BLaER1 treated with 17β-estradiol and CSF1 and Interleukin-3, amounts not matched to agents 10 nM and 100 nM (cell line): ENCODE measurements around the gene WDR37.
"Not testable (repeated sequence)": the region's sequence is repeated elsewhere in the genome, so short reads cannot be mapped to it uniquely, and the experiment has no call there.

Source experiments
- H3K27ac ChIP-seq, 11 experiments: shearing (Covaris generic); formaldehyde crosslinking; 2 replicates each; pipeline ENCODE4 v1.8.1; 2022
- H3K27me3 ChIP-seq, 11 experiments: shearing (Covaris generic); formaldehyde crosslinking; 2 replicates each; pipeline ENCODE4 v1.8.1; 2022
- H3K36me3 ChIP-seq, 11 experiments: shearing (Covaris generic); formaldehyde crosslinking; 2 replicates each; pipeline ENCODE4 v1.8.1; 2022
- H3K4me1 ChIP-seq, 10 experiments: shearing (Covaris generic); formaldehyde crosslinking; 2 replicates each; pipeline ENCODE4 v1.8.1; 2022
- H3K4me2 ChIP-seq, 11 experiments: shearing (Covaris generic); formaldehyde crosslinking; 2 replicates each; pipeline ENCODE4 v1.8.1; 2022
- H3K4me3 ChIP-seq, 10 experiments: shearing (Covaris generic); formaldehyde crosslinking; 2 replicates each; pipeline ENCODE4 v1.8.1; 2022
- H3K9ac ChIP-seq, 11 experiments: shearing (Covaris generic); formaldehyde crosslinking; 2 replicates each; pipeline ENCODE4 v1.8.1; 2022
- H3K9me3 ChIP-seq, 11 experiments: shearing (Covaris generic); formaldehyde crosslinking; replicated peaks in 1 of 11; 2 replicates each; pipeline ENCODE4 v1.8.1; 2022
- H4K20me1 ChIP-seq, 11 experiments: shearing (Covaris generic); formaldehyde crosslinking; 2 replicates each; pipeline ENCODE4 v1.8.1; 2022
- Cebpa-rat ChIP-seq, 11 experiments: shearing (Covaris generic); IDR thresholded peaks; 2 replicates each; pipeline ENCODE4 v1.8.1; 2022

WDR37 gene

DNA sequence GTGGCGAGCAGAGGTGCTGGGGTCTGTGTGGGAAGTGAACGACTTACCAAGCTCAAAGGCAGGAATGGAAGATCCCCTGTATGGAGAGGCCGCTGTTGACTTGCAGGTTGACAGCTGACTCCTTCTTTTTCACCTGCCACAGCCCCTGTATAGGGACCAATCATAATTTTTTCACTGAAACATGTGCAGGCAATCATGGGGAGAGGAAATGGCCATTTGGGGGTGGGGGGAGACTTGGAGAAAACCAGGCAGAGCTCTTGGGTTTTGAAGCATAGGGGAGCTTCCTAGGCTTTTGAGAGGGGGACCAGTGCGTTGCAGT, 101.4 kb downstream of the WDR37 start:
- no peak for TF ChIP-seq Cebpa-rat (IDR thresholded peaks at IDR 0.05)
- no peak overlapping the region for H3K9ac ChIP-seq
- no peak overlapping the region for H3K4me2 ChIP-seq
- H3K4me3 ChIP-seq = no peak overlapping the region
- no peaks in the 10 kb centered on the region for H3K36me3 ChIP-seq
- no peaks in the 10 kb centered on the region for H3K9me3 ChIP-seq
- no peak overlapping the region for H3K27ac ChIP-seq
- H3K27me3 ChIP-seq = peaks cover 0 to 9% (median 0%) of the 10 kb centered on the region in 11 experiments; a peak in 1 of 22 replicates
- H4K20me1 ChIP-seq = no peaks in the 10 kb centered on the region; a peak in 2 of 22 replicates
- H3K4me1 ChIP-seq = peaks cover 0 to 43% (median 31%) of the 10 kb centered on the region in 10 experiments; a peak in 16 of 20 replicates

DNA sequence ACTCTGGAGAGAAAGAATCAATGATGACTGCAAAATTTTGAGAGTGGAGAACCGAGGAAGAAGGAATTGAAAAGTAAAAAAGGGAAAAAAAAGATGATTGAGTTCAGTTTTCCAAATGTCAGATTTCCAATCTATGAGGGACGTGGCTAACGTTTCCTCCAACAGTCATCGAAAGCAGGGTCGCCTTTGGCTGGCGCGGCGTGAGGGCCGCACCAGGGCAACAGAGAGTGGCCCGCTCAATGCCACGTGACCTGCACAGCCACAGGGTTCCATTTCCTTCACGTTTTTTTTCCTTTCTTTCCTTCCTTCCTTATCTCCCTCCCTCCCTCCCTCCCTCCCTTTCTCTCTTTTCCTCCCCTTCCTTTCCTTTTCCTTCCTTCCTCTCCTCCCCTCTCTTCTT, 101.9 kb downstream of the WDR37 start:
- TF ChIP-seq Cebpa-rat (IDR thresholded peaks at IDR 0.05) = no peak
- no peaks in the 10 kb centered on the region; a peak in 1 of 22 replicates for H3K9me3 ChIP-seq

DNA sequence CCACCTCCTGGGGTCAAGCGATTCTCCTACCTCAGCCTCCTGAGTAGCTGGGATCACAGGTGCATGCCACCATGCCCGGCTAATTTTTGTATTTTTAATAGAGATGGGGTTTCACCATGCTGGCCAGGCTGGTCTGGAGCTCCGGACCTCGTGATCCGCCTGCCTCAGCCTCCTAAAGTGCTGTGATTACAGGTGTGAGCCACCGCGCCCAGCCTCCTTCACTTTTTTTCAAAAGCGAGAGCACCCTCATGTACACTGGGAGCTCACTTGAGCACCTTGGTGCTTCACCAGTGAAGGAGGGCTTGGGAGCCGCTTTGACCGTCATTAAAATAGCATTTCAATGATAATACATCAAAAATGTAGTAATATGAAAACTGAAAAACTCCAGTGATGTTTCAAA, 102.4 kb downstream of the WDR37 start:
- H4K20me1 ChIP-seq, H3K9me3 ChIP-seq, H3K4me3 ChIP-seq, H3K27me3 ChIP-seq, H3K9ac ChIP-seq, H3K27ac ChIP-seq, H3K36me3 ChIP-seq, H3K4me2 ChIP-seq: not testable (repeated sequence)
- H3K4me1 ChIP-seq = peaks cover 0 to 34% (median 22%) of the 10 kb centered on the region in 10 experiments; a peak in 16 of 20 replicates

More for the DNA sequence above, 101.9 kb downstream of the WDR37 start:
- no peaks in the 10 kb centered on the region; a peak in 2 of 22 replicates for H4K20me1 ChIP-seq
- H3K4me1 ChIP-seq = peaks cover 0 to 38% (median 26%) of the 10 kb centered on the region in 10 experiments; a peak in 16 of 20 replicates
- H3K36me3 ChIP-seq = no peaks in the 10 kb centered on the region
- peaks cover 0 to 9% (median 0%) of the 10 kb centered on the region in 11 experiments; a peak in 1 of 22 replicates for H3K27me3 ChIP-seq
- H3K27ac ChIP-seq = no peak overlapping the region
- no peak overlapping the region for H3K4me3 ChIP-seq
- no peak overlapping the region for H3K4me2 ChIP-seq
- H3K9ac ChIP-seq = no peak overlapping the region

DNA sequence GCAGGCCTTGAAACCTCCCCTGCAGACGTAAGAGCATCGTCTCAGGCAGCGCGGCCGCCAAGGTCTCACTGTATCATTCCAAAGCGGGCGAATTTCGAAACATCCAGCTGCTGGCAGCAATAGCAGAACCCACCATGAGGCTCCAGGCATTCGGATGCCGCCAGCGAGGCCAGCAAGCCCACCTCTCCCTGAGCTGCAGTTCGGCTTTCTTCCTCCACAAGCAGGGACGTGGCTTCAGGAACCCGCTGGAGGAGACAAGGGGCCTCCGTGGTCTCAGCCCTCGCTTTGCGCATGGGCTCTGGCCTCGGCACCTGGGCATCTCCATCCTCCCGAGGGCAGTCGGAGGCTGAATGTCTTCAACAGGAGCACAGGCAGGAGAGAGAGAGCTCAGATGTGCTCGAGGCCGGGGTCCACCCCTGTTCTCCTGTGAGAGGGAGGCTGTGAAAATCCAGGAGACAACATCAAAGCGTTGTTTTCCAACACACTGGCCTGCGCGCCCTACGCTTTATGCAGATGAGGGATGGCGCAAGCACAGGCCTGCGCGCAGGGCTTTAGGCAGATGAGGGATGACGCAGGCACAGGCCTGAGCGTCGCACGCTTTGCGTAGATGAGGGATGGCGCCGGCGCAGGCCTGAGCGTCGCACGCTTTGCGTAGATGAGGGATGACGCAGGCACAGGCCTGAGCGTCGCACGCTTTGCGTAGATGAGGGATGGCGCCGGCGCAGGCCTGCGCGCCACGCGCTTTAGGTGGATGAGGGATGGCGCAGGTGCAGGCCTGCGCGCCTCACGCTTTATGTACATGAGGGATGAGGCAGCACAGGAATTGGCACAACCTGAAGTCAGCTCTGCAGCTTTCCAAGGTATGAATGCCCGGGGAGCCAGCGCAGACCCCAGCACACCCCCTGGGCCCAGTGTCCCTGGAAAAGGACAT, 103.2 kb downstream of the WDR37 start:
- H3K27me3 ChIP-seq = peaks cover 0 to 4% (median 0%) of the 10 kb centered on the region in 11 experiments; a peak in 1 of 22 replicates

DNA sequence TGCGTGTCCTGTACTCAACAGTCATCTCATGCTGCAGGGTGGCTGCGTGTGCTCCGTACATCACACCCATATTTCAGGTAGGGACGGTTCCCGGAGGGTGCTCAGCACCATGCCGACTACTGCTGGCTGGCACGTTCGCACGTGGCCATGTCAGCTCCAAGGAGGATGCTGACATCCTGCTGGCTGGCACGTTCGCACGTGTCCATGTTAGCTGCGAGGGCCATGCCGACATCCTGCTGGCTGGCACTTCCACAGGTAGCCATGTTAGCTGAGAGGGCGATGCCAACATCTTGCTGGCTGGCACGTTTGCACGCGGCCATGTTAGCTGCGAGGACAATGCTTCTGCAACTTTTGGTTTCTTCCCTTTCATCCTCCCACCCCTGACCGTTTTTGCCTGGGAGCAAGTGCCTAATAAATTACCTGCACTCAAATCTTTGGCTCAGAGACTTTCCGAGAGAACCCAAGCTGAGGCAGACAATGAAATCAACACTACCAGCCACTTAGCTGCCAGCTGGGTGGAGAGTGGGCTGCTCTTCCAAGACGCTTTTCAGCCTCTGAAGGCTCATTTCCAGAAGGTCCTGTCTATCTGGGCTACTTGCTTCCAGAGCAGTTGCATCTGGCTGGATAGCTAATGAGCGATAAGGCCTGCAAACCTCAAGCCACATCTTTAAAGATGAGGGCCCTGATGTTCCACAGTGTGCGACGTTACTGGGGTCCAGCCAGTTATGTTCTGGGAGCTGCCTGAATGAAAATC, 104.6 kb downstream of the WDR37 start:
- Histone ChIP-seq H3K36me3 (no peaks in the 10 kb centered on the region), H3K4me3 (no peak overlapping the region), H3K27ac (no peak overlapping the region), H3K4me1 (peaks cover 0 to 12% (median 7%) of the 10 kb centered on the region in 10 experiments; a peak in 8 of 20 replicates), H3K27me3 (no peaks in the 10 kb centered on the region), H3K4me2 (no peak overlapping the region; a peak in 1 of 22 replicates), H4K20me1 (no peaks in the 10 kb centered on the region; a peak in 2 of 22 replicates), H3K9ac (no peak overlapping the region), H3K9me3 (no peaks in the 10 kb centered on the region; a peak in 1 of 22 replicates)
- no peak for TF ChIP-seq Cebpa-rat (IDR thresholded peaks at IDR 0.05)

More for the DNA sequence above, 103.2 kb downstream of the WDR37 start:
- Histone ChIP-seq H3K4me1 (peaks cover 0 to 25% (median 14%) of the 10 kb centered on the region in 10 experiments; a peak in 12 of 20 replicates), H4K20me1 (no peaks in the 10 kb centered on the region; a peak in 2 of 22 replicates), H3K4me2 (no peak overlapping the region), H3K4me3 (no peak overlapping the region), H3K9me3 (no peaks in the 10 kb centered on the region; a peak in 1 of 22 replicates), H3K27ac (no peak overlapping the region), H3K9ac (no peak overlapping the region), H3K36me3 (no peaks in the 10 kb centered on the region)
- TF ChIP-seq Cebpa-rat (IDR thresholded peaks at IDR 0.05) = no peak

DNA sequence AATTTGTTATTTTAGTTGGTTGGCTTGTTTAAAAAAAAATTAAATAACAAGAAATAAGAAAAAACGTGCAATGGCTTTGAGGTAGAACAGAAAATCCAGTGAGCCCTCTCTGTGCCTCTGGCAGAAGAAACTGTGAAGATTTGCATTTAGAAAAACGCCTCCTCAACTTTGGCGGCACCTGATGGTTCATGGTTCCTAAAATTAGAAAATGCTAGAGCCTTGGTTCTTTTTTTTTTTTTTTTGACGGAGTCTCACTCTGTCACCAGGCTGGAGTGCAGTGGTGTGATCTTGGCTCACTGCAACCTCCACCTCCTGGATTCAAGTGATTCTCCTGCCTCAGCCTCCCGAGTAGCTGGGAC, 105.1 kb downstream of the WDR37 start:
- H3K9ac ChIP-seq, H3K4me3 ChIP-seq, H3K9me3 ChIP-seq, H3K36me3 ChIP-seq, H3K4me1 ChIP-seq, H3K4me2 ChIP-seq, H4K20me1 ChIP-seq, H3K27ac ChIP-seq, H3K27me3 ChIP-seq: not testable (repeated sequence)

DNA sequence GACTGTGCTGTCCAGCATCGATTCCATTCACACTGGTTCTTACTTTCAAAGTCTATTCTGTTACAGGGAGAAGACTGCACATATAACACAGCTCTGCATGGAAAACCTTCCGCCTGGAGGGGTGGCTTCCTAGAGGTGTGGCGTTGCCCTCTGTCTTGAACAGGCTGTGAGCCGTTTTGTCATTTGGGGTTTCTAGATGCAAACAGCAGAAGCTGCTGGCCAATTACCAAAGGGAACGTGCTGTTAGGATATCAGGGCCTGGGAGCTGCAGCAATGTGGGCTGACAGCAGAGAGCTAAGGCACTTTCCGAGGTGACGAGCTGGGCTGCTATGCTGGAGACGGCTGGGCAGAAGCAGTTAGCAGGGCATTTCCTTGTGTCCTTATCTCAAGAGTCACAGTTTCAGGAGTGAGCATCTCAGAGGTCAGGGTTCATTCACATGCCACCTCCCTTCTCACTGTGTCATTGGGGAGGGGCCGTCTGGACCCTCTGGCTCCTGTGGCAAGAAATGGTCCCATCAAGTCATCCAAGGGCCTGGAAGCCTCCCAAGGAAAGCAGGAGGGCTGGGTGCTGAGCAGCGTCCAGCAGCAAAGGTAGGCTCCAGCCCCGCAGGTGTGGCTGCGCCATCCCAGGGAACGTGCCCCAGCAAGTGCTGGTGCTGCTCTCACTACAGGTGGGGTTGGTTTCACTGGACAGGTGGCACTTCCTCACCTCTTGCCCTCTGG, 106.5 kb downstream of the WDR37 start:
- Histone ChIP-seq H3K4me3 (no peak overlapping the region), H3K4me1 (no peaks in the 10 kb centered on the region), H3K4me2 (no peak overlapping the region), H3K9ac (no peak overlapping the region), H3K27ac (no peak overlapping the region), H3K27me3 (no peaks in the 10 kb centered on the region), H3K9me3 (no peaks in the 10 kb centered on the region; a peak in 1 of 22 replicates), H4K20me1 (no peaks in the 10 kb centered on the region), H3K36me3 (no peaks in the 10 kb centered on the region)
- no peak for TF ChIP-seq Cebpa-rat (IDR thresholded peaks at IDR 0.05)

DNA sequence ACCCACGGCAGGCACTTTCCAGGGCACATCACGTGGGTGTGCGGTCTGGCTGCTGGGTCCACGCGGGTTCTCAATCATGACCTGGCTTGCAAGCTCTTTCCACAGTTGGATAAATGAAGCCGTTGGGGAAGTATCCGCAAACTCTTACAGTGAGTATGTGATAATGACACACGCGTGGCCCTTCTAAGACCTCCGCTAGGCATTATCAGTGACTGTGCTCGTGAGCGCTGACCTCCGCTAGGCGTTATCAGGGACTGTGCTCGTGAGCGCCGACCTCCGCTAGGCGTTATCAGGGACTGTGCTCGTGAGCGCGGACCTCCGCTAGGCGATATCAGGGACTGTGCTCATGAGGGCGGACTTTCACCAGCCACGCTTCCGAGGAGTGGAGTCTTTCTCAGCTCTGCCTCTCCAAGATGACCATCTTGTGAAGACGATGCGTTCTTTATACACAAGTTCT, 107.0 kb downstream of the WDR37 start:
- H3K4me3 ChIP-seq = no peak overlapping the region
- no peaks in the 10 kb centered on the region for H3K4me1 ChIP-seq
- H4K20me1 ChIP-seq = no peaks in the 10 kb centered on the region
- H3K4me2 ChIP-seq = no peak overlapping the region
- no peaks in the 10 kb centered on the region; a peak in 1 of 22 replicates for H3K9me3 ChIP-seq
- no peak for TF ChIP-seq Cebpa-rat (IDR thresholded peaks at IDR 0.05)
- no peak overlapping the region for H3K9ac ChIP-seq
- no peaks in the 10 kb centered on the region for H3K36me3 ChIP-seq
- H3K27ac ChIP-seq = no peak overlapping the region
- no peaks in the 10 kb centered on the region for H3K27me3 ChIP-seq

DNA sequence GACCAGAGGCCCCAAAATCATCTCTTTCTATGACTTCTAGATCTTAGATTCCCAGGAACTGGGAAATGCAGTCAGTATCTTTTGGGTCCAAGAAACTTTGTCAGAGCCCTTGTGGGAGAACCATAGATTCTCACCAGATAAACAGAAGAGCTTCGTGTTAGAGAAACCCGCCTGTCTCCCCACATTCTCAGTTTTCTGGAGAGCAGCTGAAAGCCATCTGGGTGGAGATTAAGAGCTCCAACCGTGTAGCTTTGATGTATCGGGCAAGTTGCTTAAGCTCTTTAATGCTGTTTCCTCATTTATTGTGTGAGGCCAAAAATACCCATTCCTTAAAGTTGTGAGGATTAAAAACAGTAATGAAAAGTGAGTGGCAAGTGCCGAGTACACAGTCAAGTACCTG, 107.6 kb downstream of the WDR37 start:
- Histone ChIP-seq H3K4me1 (no peaks in the 10 kb centered on the region), H3K27ac (no peak overlapping the region), H3K4me2 (no peak overlapping the region), H3K9ac (no peak overlapping the region), H3K27me3 (no peaks in the 10 kb centered on the region), H3K4me3 (no peak overlapping the region), H4K20me1 (no peaks in the 10 kb centered on the region), H3K9me3 (no peaks in the 10 kb centered on the region; a peak in 1 of 22 replicates), H3K36me3 (no peaks in the 10 kb centered on the region)
- no peak for TF ChIP-seq Cebpa-rat (IDR thresholded peaks at IDR 0.05)
